ENCODE measurements around the gene DENND6B.
"Not testable (repeated sequence)": the region's sequence is repeated elsewhere in the genome, so short reads cannot be mapped to it uniquely, and the experiment has no call there.

The DENND6B gene, protein sequence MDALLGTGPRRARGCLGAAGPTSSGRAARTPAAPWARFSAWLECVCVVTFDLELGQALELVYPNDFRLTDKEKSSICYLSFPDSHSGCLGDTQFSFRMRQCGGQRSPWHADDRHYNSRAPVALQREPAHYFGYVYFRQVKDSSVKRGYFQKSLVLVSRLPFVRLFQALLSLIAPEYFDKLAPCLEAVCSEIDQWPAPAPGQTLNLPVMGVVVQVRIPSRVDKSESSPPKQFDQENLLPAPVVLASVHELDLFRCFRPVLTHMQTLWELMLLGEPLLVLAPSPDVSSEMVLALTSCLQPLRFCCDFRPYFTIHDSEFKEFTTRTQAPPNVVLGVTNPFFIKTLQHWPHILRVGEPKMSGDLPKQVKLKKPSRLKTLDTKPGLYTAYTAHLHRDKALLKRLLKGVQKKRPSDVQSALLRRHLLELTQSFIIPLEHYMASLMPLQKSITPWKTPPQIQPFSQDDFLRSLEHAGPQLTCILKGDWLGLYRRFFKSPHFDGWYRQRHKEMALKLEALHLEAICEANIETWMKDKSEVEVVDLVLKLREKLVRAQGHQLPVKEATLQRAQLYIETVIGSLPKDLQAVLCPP

DNA sequence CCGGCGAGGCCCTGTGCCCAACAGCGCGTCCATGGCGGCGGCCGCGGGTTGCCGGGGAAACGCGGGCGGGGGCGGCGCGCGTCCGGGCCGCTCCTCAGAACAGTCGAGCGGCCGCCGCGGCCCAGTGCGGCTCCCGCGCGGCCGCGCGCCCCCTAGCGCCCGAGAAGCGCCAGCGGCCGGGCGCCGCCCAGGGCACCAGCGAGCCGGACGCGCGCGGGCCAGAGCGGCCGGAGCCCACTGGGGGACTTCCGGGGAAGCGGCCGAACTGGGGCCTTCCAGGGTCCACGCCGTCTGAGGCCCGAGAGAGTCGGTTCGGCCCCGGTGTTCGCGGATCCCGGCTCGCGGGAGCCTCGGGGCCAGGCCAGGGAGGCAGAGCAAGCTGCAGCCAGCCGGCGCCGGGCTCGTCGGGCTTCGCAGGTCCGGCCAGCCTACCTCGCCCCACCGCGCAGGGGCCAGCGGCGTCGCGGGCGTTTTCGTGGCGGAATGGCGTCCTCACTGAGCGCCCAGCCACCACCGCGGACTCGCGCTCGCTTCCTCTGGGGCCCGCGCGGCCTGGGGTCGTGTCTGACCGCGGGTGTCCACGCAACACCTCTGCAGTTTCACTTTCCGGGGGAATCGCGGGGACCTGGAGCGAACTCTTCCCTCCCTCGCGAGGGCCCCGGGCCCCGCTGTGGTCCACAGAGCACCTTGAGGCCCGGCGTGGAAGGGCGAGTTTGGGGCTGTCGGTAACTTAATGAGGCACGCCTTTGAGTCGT lies at the start of gene DENND6B:
DENND6B (minus strand) TSS at position 57 of the 755 bp plus-strand sequence; CDS start at position 33, 24 bp downstream.
- peak; percentile 77 for DNase-seq (ENCODE audit: low read depth)

DNA sequence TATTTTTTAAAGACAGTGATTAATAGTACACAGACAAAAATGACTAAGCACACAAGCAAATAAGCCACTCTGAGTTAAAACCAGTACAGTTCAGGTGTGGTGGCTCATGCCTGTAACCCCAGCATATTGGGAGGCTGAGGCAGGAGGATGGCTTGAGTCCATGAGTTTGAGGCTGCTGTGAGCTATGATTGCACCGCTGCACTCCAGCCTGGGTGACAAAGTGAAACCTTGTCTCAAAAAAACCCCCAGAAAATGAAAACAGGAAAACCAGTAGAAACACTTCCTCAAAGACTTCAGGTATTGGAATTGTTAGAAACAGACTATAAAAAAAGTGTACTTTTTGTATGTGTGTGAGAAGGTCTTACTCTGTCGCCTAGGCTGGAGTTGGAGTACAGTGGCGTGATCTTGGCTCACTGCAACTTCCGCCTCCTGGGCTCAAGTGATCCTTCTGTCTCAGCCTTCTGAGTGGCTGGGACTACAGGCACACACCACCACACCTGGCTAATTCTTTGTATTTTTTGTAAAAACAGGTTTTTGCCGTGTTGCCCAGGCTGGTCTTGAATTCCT lies 49.4 kb upstream of the DENND6B start:
- DNase-seq (ENCODE audit: low read depth): no peak

DNA sequence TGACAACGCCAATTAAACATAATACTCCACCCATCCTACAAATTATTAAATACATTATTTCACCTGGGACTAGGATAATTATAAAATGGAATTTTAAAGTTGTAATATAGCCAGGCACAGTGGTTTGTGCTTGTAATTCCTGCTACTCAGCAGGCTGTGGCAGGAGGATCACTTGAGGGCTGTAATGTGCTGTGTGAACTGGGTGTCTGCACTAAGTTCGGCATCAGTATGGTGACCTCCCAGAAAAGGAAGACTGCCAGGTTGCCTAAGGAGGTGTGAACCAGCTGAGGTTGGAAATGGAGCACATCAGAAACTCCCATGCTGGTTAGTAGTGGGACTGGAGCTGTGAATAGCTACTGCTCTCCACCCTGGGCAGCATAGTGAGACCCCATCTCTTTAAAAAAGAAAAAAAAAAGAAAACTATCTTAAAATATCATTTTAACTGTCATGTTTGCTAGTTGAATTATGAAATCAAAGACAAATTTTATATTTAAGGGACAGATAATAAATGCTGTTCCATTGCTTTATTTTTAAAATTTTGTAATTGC lies 44.4 kb upstream of the DENND6B start:
- DNase-seq (ENCODE audit: low read depth): no peak

DNA sequence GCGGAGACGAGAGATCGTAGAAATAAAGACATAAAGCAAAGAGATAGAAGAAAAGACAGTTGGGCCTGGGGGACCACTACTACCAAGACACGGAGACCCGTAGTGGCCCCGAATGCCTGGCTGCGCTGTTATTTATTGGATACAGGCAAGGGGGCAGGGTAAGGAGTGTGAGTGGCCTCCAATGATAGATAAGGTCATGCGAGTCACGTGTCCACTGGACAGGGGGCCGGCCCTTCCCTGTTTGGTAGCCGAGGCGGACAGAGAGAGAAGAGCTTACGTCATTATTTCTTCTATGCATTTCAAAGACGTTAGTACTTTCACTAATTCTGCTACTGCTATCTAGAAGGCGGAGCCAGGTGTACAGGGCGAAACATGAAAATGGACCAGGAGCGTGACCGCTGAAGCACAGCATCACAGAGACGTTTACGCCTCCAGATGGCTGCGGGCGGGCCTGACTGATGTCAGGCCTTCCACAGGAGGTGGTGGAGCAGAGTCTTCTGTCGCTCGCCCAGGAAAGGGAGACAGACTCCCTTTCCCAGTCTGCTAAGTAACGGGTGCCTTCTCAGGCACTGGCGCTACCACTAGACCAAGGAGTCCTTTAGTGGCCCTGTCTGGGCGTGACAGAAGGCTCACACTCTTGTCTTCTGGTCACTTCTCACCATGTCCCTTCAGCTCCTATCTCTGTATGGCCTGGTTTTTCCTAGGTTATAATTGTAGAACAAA lies 41.1 kb upstream of the DENND6B start:
- no peak for DNase-seq (ENCODE audit: low read depth)

DNA sequence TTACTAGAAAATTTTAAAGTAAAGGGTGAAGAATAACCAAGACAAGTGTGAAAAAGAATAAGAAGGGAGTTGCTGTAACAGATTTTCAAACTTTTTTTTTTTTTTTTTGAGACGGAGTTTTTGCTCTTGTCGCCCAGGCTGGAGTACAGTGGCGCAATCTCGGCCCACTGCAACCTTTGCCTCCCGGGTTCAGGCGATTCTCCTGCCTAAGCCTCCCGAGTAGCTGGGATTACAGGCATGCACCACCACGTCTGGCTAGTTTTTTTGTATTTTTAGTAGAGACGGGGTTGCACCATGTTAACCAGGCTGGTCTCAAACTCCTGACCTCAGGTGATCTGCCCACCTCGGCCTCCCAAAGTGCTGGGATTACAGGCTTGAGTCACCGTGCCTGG lies 37.0 kb upstream of the DENND6B start:
- DNase-seq (ENCODE audit: low read depth): not testable (repeated sequence)

DNA sequence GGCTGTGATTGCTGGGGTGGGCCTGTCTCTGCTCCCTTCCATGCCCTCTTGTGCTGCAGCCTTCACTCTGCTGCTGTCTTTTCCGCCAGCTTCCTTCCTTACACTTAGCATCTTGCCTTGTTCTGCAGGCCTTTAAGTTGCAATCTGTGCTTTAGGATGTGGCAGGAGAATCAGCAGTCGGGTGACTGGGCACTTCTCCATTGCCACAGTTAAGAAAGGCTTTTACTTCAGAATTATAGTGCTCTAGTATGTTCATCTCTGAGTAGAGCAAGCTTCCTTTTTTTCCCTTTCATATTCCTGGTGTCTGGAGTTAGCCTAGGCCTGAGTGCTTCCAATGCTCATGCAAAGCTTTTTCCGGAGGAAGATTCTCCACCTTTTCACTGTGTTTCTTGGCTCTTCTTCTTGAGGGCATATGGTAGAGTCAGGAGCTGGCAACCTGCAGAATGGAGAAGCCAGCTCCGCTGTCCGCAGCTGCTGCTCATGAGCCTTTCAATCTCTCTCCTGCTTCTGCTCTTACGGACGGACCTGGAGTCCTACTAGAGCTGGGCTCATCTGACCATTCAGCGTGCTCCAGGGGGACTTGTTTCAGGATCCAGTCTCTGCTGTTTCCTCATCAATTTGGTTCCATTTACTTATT lies 36.5 kb upstream of the DENND6B start:
- no peak for DNase-seq (ENCODE audit: low read depth)

DNA sequence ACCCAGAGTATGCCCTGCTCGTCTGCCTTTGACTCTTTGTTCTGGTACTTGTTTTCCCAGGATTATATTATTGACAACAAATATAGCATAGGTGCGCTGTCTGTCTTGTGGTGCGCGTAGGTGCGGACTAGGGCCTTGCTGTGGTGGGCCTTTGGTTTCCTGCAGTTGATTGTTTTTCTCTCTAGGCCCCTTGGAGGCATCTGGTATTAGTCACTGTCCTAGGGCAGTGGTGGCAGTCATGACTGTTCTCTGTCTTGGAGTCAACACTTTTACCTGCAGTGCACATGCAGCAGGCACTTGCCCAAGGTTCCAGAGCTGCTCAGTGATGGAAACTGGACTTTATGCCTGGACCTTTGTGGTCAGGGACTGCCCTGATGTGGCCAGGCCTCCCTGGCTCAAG lies 34.9 kb upstream of the DENND6B start:
- DNase-seq (ENCODE audit: low read depth): no peak

DNA sequence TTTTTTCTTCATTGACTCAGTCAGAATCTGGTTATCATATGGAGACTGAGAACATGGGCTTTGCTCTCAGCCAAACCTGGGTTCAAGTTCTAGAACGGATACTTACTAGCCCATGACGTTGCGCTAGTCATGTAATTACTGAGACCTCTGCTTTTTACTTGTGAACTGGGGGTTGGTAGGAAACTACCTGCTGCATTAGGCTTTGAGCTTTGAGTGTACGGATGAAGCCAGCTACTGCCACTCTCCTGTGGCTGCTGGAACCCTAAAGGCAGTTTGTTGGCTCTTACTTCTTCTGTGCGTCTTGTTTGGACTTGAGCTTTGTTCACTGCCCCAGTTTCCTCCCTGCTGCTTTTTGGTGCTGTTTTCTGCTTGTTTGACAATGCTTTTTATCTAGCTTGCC lies 34.4 kb upstream of the DENND6B start:
- DNase-seq (ENCODE audit: low read depth): no peak

DNA sequence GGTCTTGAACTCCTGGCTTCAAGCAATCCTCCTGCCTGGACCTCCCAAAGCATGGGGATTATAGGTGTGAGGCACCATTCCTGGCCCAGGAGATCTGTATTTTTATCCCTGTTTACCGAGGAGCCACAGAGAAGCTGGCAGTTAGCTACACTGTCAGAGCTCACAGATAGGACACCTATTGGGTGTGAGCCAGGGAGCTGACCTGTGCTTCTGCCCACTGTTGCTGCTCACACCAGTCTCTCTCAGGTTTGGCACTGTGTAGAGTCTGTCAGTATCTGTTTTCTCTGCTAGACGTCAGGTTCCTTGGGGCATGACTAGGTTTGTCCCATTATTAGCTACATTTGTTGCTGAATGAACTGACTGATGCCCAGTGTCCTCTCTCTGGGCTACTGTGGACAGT lies 33.8 kb upstream of the DENND6B start:
- no peak for DNase-seq (ENCODE audit: low read depth)

DNA sequence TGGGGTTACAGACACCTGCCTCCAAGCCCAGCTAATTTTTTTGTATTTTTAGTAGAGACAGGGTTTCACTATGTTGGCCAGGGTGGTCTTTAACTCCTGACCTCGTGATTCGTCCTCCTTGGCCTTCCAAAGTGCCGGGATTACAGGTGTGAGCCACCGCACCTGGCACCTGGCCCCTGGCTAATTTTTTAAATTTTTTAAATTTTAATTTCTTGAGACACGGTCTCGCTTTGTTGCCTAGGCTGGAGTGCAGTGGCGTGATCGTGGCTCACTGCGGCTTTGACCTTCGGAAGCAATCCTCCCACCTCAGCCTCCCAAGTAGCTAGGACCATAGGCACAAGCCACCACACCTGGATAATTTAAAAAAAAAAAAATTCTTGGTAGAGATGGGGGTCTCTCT lies 30.9 kb upstream of the DENND6B start:
- DNase-seq (ENCODE audit: low read depth): no peak

DNA sequence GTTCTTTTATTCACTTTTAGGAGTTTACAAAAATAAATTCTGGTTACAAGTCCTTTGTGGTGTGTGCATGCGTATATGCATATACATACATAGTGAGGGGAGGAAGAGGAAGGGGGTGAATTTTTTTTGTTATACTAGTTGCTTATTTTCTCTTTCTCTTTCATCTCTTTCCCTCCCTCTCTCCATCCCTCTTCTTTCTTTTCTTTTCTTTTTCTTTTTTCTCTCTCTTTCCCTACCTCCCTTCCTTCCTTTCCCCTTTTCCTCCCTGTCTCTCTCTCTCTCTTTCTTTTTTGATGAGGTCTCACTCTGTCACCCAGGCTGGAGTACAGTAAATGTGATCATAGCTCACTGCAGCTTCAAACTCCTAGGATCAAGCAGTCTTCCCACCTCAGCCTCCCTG lies 30.4 kb upstream of the DENND6B start:
- no peak for DNase-seq (ENCODE audit: low read depth)

DNA sequence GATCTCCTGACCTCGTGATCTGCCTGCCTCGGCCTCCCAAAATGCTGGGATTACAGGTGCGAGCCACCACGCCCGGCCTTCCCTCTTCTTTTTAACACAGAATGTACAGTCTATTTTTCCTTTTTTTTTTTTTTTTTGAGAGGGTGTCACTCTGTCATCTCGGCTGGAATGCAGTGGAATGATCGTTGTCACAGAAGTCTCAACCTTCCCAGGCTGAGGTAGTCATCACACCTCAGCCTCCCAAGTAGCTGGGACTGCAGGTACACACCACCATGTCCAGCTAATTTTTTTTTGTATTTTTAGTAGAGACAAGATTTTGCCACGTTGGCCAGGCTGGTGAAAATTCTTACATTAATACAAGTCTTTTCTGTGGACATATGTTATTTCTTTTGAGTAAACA lies 29.4 kb upstream of the DENND6B start:
- DNase-seq (ENCODE audit: low read depth): no peak

DNA sequence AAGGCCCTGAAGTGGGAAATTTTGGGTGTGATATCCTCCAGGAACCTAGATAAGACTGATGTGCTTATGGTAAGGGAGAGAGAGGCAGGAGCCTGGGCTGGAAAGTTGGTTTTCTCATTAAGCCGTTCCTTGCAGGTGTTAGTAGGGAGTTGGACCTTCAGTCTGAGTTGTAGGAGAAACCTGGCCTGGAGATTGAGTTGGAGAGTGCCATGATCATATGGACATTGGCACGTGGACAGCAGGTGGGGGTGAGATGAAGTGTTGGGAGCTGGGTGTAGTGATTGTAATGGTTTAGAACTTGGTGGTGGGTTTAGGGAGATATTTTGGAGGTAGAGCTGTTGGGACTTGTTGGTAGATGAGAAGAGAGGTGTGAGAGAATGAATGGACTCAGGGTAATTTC lies 21.2 kb upstream of the DENND6B start:
- no peak for DNase-seq (ENCODE audit: low read depth)

DNA sequence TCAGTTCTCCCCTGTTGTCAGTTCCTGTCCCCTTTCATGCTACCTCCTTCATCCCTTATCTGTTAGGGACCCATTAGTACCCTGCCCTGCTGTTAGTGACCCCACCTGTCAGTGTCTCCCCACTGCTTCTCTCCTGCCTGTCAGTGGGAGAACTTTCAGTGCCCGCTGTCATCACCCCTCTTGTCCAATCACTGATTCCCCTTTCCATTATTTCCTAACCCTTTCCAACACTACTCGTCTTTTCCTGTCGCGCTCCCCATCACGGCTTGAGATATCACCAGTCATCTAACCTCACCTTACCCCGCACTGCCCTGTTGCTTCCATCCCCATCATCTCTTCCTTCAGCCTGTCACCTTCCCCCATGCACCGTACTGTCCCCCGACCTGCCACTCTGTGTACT lies 20.3 kb upstream of the DENND6B start:
- no peak for DNase-seq (ENCODE audit: low read depth)

DNA sequence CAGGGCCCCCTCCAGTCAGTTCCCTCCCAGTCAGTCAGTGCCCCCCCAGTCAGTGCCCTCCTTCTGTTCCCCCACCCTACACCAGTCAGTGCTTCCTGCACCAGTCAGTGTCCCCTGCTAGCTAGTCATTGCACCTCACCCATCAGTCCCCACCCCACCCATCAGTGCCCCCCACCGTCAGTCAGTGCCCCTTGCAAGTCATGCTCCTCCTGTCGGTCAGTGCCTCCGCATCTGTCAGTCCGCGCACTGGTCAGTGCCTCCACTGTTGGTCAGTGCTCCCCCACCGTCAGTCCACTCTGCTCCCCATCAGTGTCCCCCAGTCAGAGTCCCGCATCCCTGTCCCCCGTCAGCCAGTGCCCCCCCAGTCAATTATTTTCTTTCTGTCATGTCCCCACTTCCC lies 19.7 kb upstream of the DENND6B start:
- no peak for DNase-seq (ENCODE audit: low read depth)

DNA sequence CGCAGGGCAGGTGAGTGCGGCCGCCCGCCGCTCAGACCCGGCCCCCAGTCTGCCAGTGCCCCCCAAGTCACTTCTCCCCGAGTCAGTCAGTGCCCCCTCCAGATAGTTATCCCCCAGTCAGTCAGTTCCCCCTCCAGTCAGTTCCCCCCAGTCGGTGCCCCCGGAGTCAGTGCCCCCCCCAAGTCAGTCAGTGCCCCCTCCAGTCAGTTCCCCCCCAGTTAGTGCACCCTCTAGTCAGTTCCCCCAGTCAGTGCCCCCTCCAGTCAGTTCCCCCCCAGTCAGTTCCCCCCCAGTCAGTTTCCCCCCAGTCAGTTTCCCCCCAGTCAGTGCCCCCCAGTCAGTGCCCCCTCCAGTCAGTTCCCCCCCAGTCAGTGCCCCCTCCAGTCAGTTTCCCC lies 16.7 kb upstream of the DENND6B start:
- DNase-seq (ENCODE audit: low read depth): no peak

DNA sequence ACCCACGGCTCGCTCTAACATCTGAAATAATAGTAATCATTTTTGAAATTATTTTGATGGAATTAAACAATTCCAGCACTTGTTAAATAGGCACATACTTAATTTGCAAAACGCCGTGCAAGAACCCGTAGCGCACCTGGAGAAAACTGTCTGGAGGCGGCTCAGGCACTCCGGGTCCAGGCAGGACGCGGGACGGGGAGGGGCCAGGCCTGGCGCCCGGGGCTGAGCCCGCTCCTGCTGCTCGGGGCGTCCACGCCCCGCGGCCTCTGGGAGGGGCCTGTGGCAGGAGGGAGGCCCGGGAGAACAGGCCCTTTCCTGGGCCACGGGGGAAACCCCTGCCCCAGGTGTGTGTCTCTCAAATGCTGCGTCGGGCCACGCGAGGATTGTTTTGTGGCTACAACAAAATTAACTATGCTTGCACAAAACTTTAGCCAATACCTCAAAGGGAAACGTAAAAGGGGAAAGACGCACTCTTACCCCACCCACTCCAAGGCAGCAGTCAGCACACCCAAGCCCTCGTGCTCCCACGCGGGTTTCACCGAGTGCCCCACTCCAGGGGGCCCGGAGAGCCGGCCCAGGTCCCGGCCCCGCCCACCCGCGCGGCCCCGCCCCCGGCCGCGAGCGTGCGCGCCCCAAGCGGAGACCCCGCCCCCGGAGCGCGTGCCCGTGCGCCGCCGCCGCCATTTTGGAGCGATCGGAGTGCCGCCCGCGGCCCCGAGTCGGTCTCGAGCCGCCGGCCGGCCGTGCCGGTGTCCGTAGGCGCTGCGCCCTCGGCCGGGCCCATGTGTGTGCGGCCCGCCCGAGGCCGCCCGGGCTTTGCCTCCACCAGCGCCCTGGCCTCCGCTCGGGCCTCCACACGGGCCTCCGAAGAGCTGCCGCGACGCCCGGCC lies 16.1 kb upstream of the DENND6B start, which contains the start of gene PPP6R2:
PPP6R2 (plus strand) TSS at position 677 of the 890 bp plus-strand sequence. CDS start 50,582 bp downstream, outside the sequence.
- DNase-seq (ENCODE audit: low read depth): peak; percentile 92

DNA sequence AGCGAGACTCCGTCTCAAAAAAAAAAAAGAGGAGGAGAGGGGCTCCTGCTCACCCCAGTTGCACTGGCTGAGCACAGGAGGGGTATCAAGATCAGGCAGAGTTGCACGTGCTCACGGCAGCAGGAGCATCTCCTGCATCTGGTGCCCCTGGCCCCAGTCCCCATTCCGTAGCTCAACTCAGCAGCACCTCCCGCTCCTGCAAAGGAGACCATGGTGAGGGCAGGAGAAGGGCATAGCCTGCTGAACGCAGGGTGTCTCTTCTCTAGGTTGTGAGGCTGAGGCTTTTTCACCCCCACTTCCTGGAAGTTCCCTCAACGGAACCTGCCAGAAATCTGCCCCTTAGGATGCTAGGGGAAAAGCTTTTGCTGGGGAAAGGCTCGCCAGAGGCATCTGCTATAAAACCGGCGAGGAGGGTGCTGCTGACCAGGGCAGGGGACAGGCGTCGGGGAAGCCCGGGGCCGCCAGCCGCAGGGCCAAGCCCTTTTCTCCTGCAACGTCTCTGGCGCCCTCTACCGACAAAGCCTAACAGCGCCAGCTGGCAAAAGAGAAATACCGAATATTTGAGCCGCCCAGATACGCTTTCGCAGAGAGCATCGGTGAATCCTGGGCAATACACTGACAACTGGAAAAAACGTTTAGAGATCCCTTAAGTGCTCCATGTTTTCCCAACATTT lies 15.3 kb upstream of the DENND6B start:
- peak; percentile 83 for DNase-seq (ENCODE audit: low read depth)
